ENCODE results near the gene DMXL2.
"Not testable (repeated sequence)": the region's sequence is repeated elsewhere in the genome, so short reads cannot be mapped to it uniquely, and the experiment has no call there.

The DMXL2 gene

DNA sequence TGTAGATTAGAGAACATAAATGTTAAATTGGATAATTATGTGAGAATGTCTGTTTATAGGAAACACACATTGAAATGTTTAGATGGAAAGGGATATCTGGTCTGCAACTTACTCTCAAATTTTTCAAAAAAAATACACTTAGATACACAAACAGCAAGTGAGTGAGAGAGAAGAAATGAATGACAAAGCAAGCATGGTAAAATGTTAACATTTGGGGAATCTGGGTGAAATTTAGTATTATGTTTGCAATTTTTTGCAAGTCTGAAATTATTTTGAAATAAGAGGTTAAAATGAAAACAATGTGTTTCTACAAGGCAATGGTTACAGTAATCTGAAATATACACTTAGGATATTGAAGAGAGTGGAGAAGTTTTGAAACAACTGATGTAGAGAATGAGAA, 146.8 kb downstream of the DMXL2 start:
- DNase-seq (ENCODE audit: low spot score): no peak
- no peak for TF ChIP-seq CTCF (IDR thresholded peaks at IDR 0.05; ENCODE audit: extremely low read depth, missing control alignments)

DNA sequence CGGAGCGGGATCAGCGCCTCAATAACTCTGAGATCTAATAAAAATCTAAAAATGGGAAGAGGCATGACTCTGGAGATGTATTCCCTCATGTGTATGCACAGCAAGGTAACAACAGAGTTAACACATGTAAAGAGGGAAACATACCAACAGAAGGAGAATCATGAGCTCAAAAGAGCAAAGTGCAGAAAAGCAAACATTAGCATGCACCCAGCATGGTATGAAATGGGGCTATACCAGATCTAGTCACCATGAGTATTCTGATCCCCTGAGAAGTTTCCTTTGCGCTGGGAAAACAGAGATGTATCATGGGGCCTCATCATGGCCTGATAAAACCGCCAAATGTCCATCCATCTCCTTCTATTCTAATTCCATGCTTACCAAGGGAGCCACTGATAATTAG, 152.1 kb downstream of the DMXL2 start:
- no peak for DNase-seq (ENCODE audit: low spot score)
- no peak for TF ChIP-seq CTCF (IDR thresholded peaks at IDR 0.05; ENCODE audit: extremely low read depth, missing control alignments)

- TF ChIP-seq CTCF (IDR thresholded peaks at IDR 0.05; ENCODE audit: extremely low read depth, missing control alignments): no peak
Observed at GRCh38 chr15:51460796-51461195, 161.8 kb downstream of the DMXL2 start.

GRCh38 chr15:51450001-51450400, 172.6 kb downstream of the DMXL2 start:
- TF ChIP-seq CTCF (IDR thresholded peaks at IDR 0.05; ENCODE audit: extremely low read depth, missing control alignments): no peak
- no peak for DNase-seq (ENCODE audit: low spot score)

More at GRCh38 chr15:51460796-51461195, 161.8 kb downstream of the DMXL2 start:
- no peak for DNase-seq (ENCODE audit: low spot score)

- no peak for DNase-seq (ENCODE audit: low spot score)
- TF ChIP-seq CTCF (IDR thresholded peaks at IDR 0.05; ENCODE audit: extremely low read depth, missing control alignments): no peak
Observed at GRCh38 chr15:51448622-51449399, 173.8 kb downstream of the DMXL2 start.

DNA sequence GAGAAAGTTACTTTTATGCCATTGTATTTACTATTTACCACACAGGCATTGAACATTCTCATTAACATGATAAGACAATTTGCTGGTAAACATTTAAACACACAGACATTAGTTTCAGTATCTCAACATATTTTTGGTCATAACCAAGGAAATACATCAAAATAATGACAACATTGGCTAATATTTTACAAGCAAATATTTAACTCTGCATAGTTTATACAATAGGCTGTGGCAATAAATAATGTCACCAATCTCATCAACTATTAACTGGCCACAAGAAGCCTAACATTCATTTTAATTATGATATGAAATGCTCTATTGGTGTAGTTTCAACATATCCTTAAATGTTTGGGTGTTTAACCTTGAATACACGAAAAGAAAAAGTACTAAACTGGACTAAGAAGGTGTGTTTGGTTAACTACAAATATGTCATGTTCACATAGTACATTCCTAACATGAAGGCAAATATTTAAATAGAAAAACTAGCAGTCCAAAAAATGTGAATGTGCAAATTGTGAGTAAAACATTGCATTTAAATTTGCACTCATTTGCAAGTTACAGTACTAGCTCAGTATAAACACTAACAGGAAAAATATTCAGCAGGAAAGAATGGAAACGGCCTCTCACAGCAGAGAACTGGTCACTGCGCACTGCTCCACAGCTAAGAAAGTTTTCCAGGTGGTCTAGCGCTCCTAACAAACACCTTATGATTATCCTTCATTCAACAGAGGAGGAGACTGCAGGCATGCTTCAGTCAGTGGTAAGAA, 174.5 kb downstream of the DMXL2 start:
- TF ChIP-seq CTCF (IDR thresholded peaks at IDR 0.05; ENCODE audit: extremely low read depth, missing control alignments): no peak
- DNase-seq (ENCODE audit: low spot score): no peak

- DNase-seq (ENCODE audit: low spot score): not testable (repeated sequence)
Observed at GRCh38 chr15:51446029-51446744, 176.4 kb downstream of the DMXL2 start.
